Measurements from ENCODE around the gene KCNN3.
A peak's percentile ranks its signal among the peaks of the same experiment; 100 is the strongest.

KCNN3 gene

DNA sequence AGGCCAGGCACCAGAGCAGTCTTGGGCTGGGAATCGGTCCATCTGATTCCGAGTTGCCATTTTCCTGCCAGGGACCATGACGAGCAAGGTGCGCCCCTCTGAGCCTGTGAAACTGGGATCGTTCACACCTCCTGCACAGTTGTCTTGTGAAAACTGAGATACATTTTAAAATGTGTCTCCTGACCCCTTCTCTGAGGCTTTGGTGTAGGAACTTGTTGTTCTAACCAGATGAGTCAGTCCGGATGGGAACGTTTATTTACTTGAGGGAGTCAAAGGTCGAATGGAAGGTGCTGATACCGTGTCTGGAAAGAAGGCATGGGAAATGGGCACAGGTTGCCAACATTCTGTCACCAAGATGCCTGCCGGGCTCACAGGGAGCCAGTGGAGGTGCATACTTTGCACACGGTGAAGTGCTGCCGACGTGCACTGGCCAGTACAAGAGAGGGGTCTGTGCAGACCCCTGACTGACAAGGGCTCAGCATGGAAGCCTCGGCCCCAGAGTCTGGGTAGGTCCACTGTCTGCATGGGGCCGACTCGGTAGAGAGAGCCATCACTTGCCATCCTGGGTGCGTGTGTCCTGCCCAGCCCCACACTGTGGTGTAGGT lies 7.4 kb upstream of the KCNN3 start:
- Histone ChIP-seq H3K27me3 (ENCODE audit: control insufficient read depth, insufficient read depth, low read length) (no peaks in the 10 kb centered on the region), H3K9me3 (ENCODE audit: control insufficient read depth, insufficient read depth, low read length) (no peaks in the 10 kb centered on the region), H3K4me3 (ENCODE audit: low read depth, low read length) (no peak overlapping the region), H3K4me1 (ENCODE audit: control insufficient read depth, insufficient read depth, low read length) (no peaks in the 10 kb centered on the region), H3K36me3 (ENCODE audit: control insufficient read depth, insufficient read depth, low read length) (no peaks in the 10 kb centered on the region), H3K9ac (ENCODE audit: low read depth, low read length) (no peak overlapping the region)

- Histone ChIP-seq H3K4me1 (ENCODE audit: control insufficient read depth, insufficient read depth, low read length) (no peaks in the 10 kb centered on the region), H3K36me3 (ENCODE audit: control insufficient read depth, insufficient read depth, low read length) (no peaks in the 10 kb centered on the region), H3K9ac (ENCODE audit: low read depth, low read length) (no peak overlapping the region), H3K9me3 (ENCODE audit: control insufficient read depth, insufficient read depth, low read length) (no peaks in the 10 kb centered on the region), H3K4me3 (ENCODE audit: low read depth, low read length) (no peak overlapping the region), H3K27me3 (ENCODE audit: control insufficient read depth, insufficient read depth, low read length) (no peaks in the 10 kb centered on the region)
These were observed 6.8 kb upstream of the KCNN3 start for GRCh38 chr1:154876842-154877369.

DNA sequence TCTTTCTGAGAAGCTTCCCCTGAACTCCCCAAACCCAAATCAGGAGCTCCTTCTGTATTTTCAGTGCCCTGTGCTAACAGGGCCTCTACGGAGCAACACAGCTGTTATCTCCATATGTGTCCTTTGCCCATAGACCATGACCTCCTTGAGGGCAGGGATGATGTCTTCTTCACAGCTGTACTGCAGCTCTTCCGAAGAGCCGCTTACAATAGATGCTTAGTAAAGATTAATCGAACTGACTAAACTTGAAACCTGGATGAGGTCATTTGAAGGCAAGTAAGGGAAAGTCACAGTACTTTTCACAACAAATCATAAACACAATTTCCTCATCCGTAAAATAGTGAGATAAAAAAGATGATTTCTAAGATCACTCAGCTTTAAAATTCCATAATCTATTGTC lies 4.4 kb upstream of the KCNN3 start:
- H3K9ac ChIP-seq (ENCODE audit: low read depth, low read length), result no peak overlapping the region
- H3K4me3 ChIP-seq (ENCODE audit: low read depth, low read length), result no peak overlapping the region
- peaks cover 2% of the 10 kb centered on the region for H3K27me3 ChIP-seq (ENCODE audit: control insufficient read depth, insufficient read depth, low read length)
- H3K9me3 ChIP-seq (ENCODE audit: control insufficient read depth, insufficient read depth, low read length), result no peaks in the 10 kb centered on the region
- H3K4me1 ChIP-seq (ENCODE audit: control insufficient read depth, insufficient read depth, low read length), result no peaks in the 10 kb centered on the region
- no peaks in the 10 kb centered on the region for H3K36me3 ChIP-seq (ENCODE audit: control insufficient read depth, insufficient read depth, low read length)

DNA sequence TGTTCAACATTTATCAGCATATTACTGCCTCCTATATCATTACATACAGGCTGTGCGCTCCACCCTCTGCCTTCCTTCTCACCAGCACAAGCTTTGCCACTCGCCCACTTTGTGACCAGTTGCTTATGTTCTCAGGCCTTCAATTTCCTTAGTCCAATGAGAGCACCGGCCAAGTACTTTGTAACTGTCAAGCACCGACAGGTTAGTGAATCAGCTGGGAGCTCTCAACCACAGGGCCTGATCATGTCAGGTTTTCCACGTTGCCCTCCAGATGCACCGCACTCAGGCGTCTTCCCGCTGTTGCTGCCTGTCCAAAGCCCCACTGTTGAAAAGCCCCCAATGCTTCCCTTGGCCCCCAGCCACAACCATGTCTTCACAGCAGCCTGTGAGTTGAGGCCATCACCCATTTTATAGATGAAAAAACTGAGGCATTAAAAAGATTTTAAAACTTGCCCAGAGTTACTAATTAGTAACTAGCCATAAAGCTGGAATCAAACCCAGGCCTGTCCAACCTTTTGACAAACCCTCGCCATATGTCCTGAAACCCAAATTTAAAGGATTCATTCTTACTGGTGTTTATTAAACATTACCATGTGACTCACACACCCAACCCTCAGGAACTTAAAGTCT lies 3.4 kb upstream of the KCNN3 start:
- no peak overlapping the region for H3K9ac ChIP-seq (ENCODE audit: low read depth, low read length)
- H3K27me3 ChIP-seq (ENCODE audit: control insufficient read depth, insufficient read depth, low read length), result peaks cover 12% of the 10 kb centered on the region
- H3K4me1 ChIP-seq (ENCODE audit: control insufficient read depth, insufficient read depth, low read length), result peaks cover 4% of the 10 kb centered on the region
- no peak overlapping the region for H3K4me3 ChIP-seq (ENCODE audit: low read depth, low read length)
- no peaks in the 10 kb centered on the region for H3K9me3 ChIP-seq (ENCODE audit: control insufficient read depth, insufficient read depth, low read length)
- no peaks in the 10 kb centered on the region for H3K36me3 ChIP-seq (ENCODE audit: control insufficient read depth, insufficient read depth, low read length)

GRCh38 chr1:154871374-154871773 lies 1.3 kb upstream of the KCNN3 start:
- H3K9ac ChIP-seq (ENCODE audit: low read depth, low read length), result no peak overlapping the region
- H3K27me3 ChIP-seq (ENCODE audit: control insufficient read depth, insufficient read depth, low read length), result peaks cover 31% of the 10 kb centered on the region
- H3K4me3 ChIP-seq (ENCODE audit: low read depth, low read length), result no peak overlapping the region
- H3K9me3 ChIP-seq (ENCODE audit: control insufficient read depth, insufficient read depth, low read length), result no peaks in the 10 kb centered on the region
- H3K36me3 ChIP-seq (ENCODE audit: control insufficient read depth, insufficient read depth, low read length), result no peaks in the 10 kb centered on the region
- peaks cover 7% of the 10 kb centered on the region for H3K4me1 ChIP-seq (ENCODE audit: control insufficient read depth, insufficient read depth, low read length)

DNA sequence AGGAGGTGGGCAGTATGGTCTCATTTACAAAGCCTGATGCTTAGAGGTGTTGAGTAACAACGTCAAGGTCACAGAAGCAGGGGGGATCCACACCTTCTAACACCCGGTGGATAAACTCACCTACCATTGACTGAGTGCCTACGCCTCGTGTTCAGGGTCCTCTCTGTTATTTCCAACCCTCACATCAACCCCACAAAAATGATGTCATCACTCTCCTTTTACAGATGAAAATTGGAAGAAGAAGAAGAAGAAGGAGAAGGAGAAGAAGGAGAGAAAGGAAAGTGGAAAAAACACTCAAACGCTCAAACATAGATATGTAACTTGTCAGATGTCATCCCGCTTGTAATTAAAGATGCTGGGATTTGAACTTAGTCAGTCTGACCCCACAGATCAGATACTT lies 653 bp upstream of the KCNN3 start:
- H3K4me3 ChIP-seq (ENCODE audit: low read depth, low read length), result peak overlapping the region; percentile 33
- H3K36me3 ChIP-seq (ENCODE audit: control insufficient read depth, insufficient read depth, low read length), result no peaks in the 10 kb centered on the region
- H3K27me3 ChIP-seq (ENCODE audit: control insufficient read depth, insufficient read depth, low read length), result peaks cover 38% of the 10 kb centered on the region
- H3K4me1 ChIP-seq (ENCODE audit: control insufficient read depth, insufficient read depth, low read length), result peaks cover 7% of the 10 kb centered on the region
- no peaks in the 10 kb centered on the region for H3K9me3 ChIP-seq (ENCODE audit: control insufficient read depth, insufficient read depth, low read length)
- H3K9ac ChIP-seq (ENCODE audit: low read depth, low read length), result no peak overlapping the region

- Histone ChIP-seq H3K4me3 (ENCODE audit: low read depth, low read length) (peak overlapping the region; percentile 65), H3K27me3 (ENCODE audit: control insufficient read depth, insufficient read depth, low read length) (peaks cover 40% of the 10 kb centered on the region), H3K36me3 (ENCODE audit: control insufficient read depth, insufficient read depth, low read length) (no peaks in the 10 kb centered on the region), H3K9me3 (ENCODE audit: control insufficient read depth, insufficient read depth, low read length) (no peaks in the 10 kb centered on the region), H3K9ac (ENCODE audit: low read depth, low read length) (no peak overlapping the region), H3K4me1 (ENCODE audit: control insufficient read depth, insufficient read depth, low read length) (peaks cover 7% of the 10 kb centered on the region)
These were observed 548 bp downstream of the KCNN3 start for GRCh38 chr1:154869351-154870114.

GRCh38 chr1:154867841-154868605 lies 2.1 kb downstream of the KCNN3 start:
- Histone ChIP-seq H3K9ac (ENCODE audit: low read depth, low read length) (no peak overlapping the region), H3K4me1 (ENCODE audit: control insufficient read depth, insufficient read depth, low read length) (peaks cover 11% of the 10 kb centered on the region), H3K27me3 (ENCODE audit: control insufficient read depth, insufficient read depth, low read length) (peaks cover 40% of the 10 kb centered on the region), H3K9me3 (ENCODE audit: control insufficient read depth, insufficient read depth, low read length) (no peaks in the 10 kb centered on the region), H3K4me3 (ENCODE audit: low read depth, low read length) (peak overlapping the region; percentile 65), H3K36me3 (ENCODE audit: control insufficient read depth, insufficient read depth, low read length) (no peaks in the 10 kb centered on the region)

GRCh38 chr1:154867064-154867825 lies 2.8 kb downstream of the KCNN3 start:
- Histone ChIP-seq H3K36me3 (ENCODE audit: control insufficient read depth, insufficient read depth, low read length) (no peaks in the 10 kb centered on the region), H3K9ac (ENCODE audit: low read depth, low read length) (no peak overlapping the region), H3K9me3 (ENCODE audit: control insufficient read depth, insufficient read depth, low read length) (no peaks in the 10 kb centered on the region), H3K27me3 (ENCODE audit: control insufficient read depth, insufficient read depth, low read length) (peaks cover 40% of the 10 kb centered on the region), H3K4me3 (ENCODE audit: low read depth, low read length) (peak overlapping the region; percentile 65), H3K4me1 (ENCODE audit: control insufficient read depth, insufficient read depth, low read length) (peaks cover 13% of the 10 kb centered on the region)

DNA sequence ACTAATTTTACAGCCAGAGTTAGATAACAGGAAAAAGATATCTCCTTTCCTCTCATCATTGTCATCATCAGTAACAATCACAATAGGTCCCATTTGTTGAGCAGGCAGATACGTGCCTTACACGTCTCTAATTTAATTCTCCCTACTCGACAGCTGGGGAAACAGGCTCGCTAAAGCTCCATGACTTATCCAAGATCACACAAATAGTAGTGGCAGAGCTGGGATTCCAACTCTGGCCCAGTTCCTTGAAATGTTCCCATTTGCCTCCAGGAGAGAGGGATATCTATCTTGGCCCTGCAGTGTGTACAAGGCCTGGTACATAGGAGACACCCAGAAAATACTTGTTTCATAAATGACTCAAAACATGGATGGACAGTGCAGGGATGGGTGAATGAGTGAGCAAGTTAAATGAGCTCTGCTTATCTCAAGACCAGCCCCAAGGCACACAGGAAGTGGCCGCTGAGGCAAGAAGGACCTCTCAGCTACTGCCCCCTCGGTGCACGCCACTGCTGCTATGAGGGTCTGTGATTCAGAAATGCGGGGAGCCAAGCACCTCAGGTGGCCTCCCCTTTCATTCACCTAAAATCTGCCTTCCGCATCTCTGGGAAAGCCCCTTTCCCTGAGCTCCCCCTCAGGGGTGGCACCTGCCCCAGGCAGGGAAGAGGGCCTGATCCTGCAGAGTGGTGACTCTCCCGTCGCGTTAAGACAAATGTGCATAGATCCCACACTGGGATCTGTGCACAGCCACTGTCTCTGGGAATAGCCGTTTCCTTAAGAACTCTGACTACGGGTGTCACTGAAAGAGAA lies 3.6 kb downstream of the KCNN3 start:
- H3K4me1 ChIP-seq (ENCODE audit: control insufficient read depth, insufficient read depth, low read length), result peaks cover 13% of the 10 kb centered on the region
- peaks cover 40% of the 10 kb centered on the region for H3K27me3 ChIP-seq (ENCODE audit: control insufficient read depth, insufficient read depth, low read length)
- H3K4me3 ChIP-seq (ENCODE audit: low read depth, low read length), result peak overlapping the region; percentile 45
- H3K9me3 ChIP-seq (ENCODE audit: control insufficient read depth, insufficient read depth, low read length), result no peaks in the 10 kb centered on the region
- H3K36me3 ChIP-seq (ENCODE audit: control insufficient read depth, insufficient read depth, low read length), result no peaks in the 10 kb centered on the region
- H3K9ac ChIP-seq (ENCODE audit: low read depth, low read length), result no peak overlapping the region
